Kidney (tissue), 22 donors: ENCODE data around the gene BTF3. TPM values are rescaled to one million over a fixed set of nuclear protein-coding genes. Genes with fewer than 3 reads are reported as not detected.

ENCODE experiments used
- DNase-seq, 5 donors: peaks; one replicate each; pipeline ENCODE4 v3.0.0-alpha.2; 2013 to 2020
- FAIRE-seq: peaks from 2 replicates; lab custom pipeline; 2012; peaks lifted over from hg19 to GRCh38; lab: Jason Lieb, UNC
- H3K27ac ChIP-seq, 2 donors: one replicate each; pipeline ENCODE4 v1.7.0; 2013; ENCODE audit warnings: low read depth in 2 of 2, low read length in 2 of 2, inconsistent platforms in 1 of 2
- H3K27me3 ChIP-seq: one replicate; pipeline ENCODE4 v1.7.1; 2013; ENCODE audit warnings: low read length, inconsistent platforms; ENCODE audit not compliant: control insufficient read depth, insufficient read depth
- H3K36me3 ChIP-seq, 3 donors: one replicate each; pipeline versions ENCODE4 v1.7.0 to v1.7.1; 2013; ENCODE audit warnings: low read length in 3 of 3, control low read depth in 1 of 3, inconsistent platforms in 1 of 3; ENCODE audit not compliant: insufficient read depth in 3 of 3, control insufficient read depth in 2 of 3
- H3K4me1 ChIP-seq, 3 donors: one replicate each; pipeline versions ENCODE4 v1.7.0 to v1.7.1; 2013; ENCODE audit warnings: low read length in 3 of 3, inconsistent platforms in 1 of 3, low read depth in 1 of 3; ENCODE audit not compliant: control insufficient read depth in 2 of 3, insufficient read depth in 2 of 3
- H3K4me3 ChIP-seq, 3 donors: one replicate each; pipeline versions ENCODE4 v1.7.0 to v1.8.1; 2013; ENCODE audit warnings: low read length in 3 of 3, control low read depth in 1 of 3, inconsistent platforms in 1 of 3
- H3K9ac ChIP-seq, 3 donors: one replicate each; pipeline versions ENCODE4 v1.7.0 to v1.7.1; 2013; ENCODE audit warnings: low read length in 3 of 3, control low read depth in 1 of 3, inconsistent platforms in 1 of 3
- H3K9me3 ChIP-seq, 3 donors: one replicate each; pipeline versions ENCODE4 v1.7.0 to v1.7.1; 2013; ENCODE audit warnings: low read length in 3 of 3, control low read depth in 1 of 3, inconsistent platforms in 1 of 3; ENCODE audit not compliant: control insufficient read depth in 2 of 3, insufficient read depth in 1 of 3
- CTCF ChIP-seq: IDR thresholded peaks from 3 replicates; pipeline ENCODE4 v1.5.1; 2012; ENCODE audit warnings: mild to moderate bottlenecking, moderate library complexity, borderline replicate concordance; ENCODE audit not compliant: insufficient read depth; ENCODE audit errors: extremely low read depth
- intact Hi-C: fragments of 100-400 bp; cut with DNase I; formaldehyde crosslinking; loops from one replicate; pipeline ENCODE4 v1.11.1; 2022
- long read RNA-seq, 10 donors: library from polyadenylated mRNA in 1 of 10; unstranded in 1 of 10; transcript quantifications; one replicate each; pipeline ENCODE4 v2.0.0 and lab custom pipeline, GENCODE V29; 2021 to 2026
- polyA plus RNA-seq: library from polyadenylated mRNA; stranded (reverse); fragments of 350-450 nt; fragmentation: Illumina TruSeq; extraction: RNeasy Lipid Tissue Mini Kit (QIAGEN cat#74804); gene quantifications from one replicate; pipeline ENCODE4 v1.2.3, GENCODE V29; 2014; ENCODE audit warnings: low read depth, low replicate concordance; ENCODE audit not compliant: insufficient read depth
- total RNA-seq: library from RNA; stranded (reverse); fragmentation: NEBNext Ultra II Directional; extraction: Animal tissue kit (Norgen Biotek cat#: 25700); gene quantifications from one replicate; pipeline ENCODE4 v1.2.1, GENCODE V29; 2021
- donor health status: control.
- donor health status: control.
- donor health status: control.
- donor health status: control.
- donor health status: control.
- donor health status: DM: yes; HTN: yes; CAD: no.
- donor health status: Normal renal cell carcinoma (clear cell type).

BTF3 gene
- total RNA-seq (446 TPM), polyA plus RNA-seq (526 TPM)
- long read RNA-seq, donor 1, transcript BTF3-202 (6 exons, 1,237 nt), result minor isoform, 21 of 419 reads
- long read RNA-seq, donor 1, transcript BTF3-201 (6 exons, 897 nt), result major isoform, 208 of 419 reads
- long read RNA-seq, donor 1, partial matches to known transcripts, result 150 of 419 reads
- long read RNA-seq, donor 1, other reads (novel, unspliced or antisense), result 35 of 419 reads
- long read RNA-seq, donor 2, transcript BTF3-202 (6 exons, 1,237 nt), result minor isoform, 22 of 409 reads
- long read RNA-seq, donor 2, transcript BTF3-201 (6 exons, 897 nt), result major isoform, 278 of 409 reads
- long read RNA-seq, donor 2, partial matches to known transcripts, result 56 of 409 reads
- long read RNA-seq, donor 2, other reads (novel, unspliced or antisense), result 49 of 409 reads
- long read RNA-seq, donor 3, transcript BTF3-201 (6 exons, 897 nt), result major isoform, 332 of 545 reads
- long read RNA-seq, donor 3, transcript BTF3-202 (6 exons, 1,237 nt), result minor isoform, 21 of 545 reads
- long read RNA-seq, donor 3, partial matches to known transcripts, result 132 of 545 reads
- long read RNA-seq, donor 3, other reads (novel, unspliced or antisense), result 59 of 545 reads
- long read RNA-seq, donor 4, transcript BTF3-201 (6 exons, 897 nt), result major isoform, 161 of 242 reads
- long read RNA-seq, donor 4, transcript BTF3-202 (6 exons, 1,237 nt), result minor isoform, 12 of 242 reads
- long read RNA-seq, donor 4, partial matches to known transcripts, result 43 of 242 reads
- long read RNA-seq, donor 4, other reads (novel, unspliced or antisense), result 26 of 242 reads
- long read RNA-seq, donor 5, transcript BTF3-201 (6 exons, 897 nt), result major isoform, 22 of 30 reads
- long read RNA-seq, donor 5, partial matches to known transcripts, result 0 of 30 reads
- long read RNA-seq, donor 5, other reads (novel, unspliced or antisense), result 7 of 30 reads
- long read RNA-seq, donor 6, transcript BTF3-201 (6 exons, 897 nt), result major isoform, 790 of 1,230 reads
- long read RNA-seq, donor 6, transcript BTF3-202 (6 exons, 1,237 nt), result minor isoform, 46 of 1,230 reads
- long read RNA-seq, donor 6, partial matches to known transcripts, result 232 of 1,230 reads
- long read RNA-seq, donor 6, other reads (novel, unspliced or antisense), result 160 of 1,230 reads
- long read RNA-seq, donor 7, transcript BTF3-201 (6 exons, 897 nt), result major isoform, 128 of 161 reads
- long read RNA-seq, donor 7, transcript BTF3-202 (6 exons, 1,237 nt), result minor isoform, 26 of 161 reads
- long read RNA-seq, donor 7, partial matches to known transcripts, result 2 of 161 reads
- long read RNA-seq, donor 7, other reads (novel, unspliced or antisense), result 5 of 161 reads
- long read RNA-seq, donor 8, transcript BTF3-202 (6 exons, 1,237 nt), result minor isoform, 11 of 397 reads
- long read RNA-seq, donor 8, transcript BTF3-201 (6 exons, 897 nt), result major isoform, 263 of 397 reads
- long read RNA-seq, donor 8, partial matches to known transcripts, result 114 of 397 reads
- long read RNA-seq, donor 8, other reads (novel, unspliced or antisense), result 7 of 397 reads
- long read RNA-seq, donor 9, transcript BTF3-202 (6 exons, 1,237 nt), result minor isoform, 6 of 190 reads
- long read RNA-seq, donor 9, transcript BTF3-201 (6 exons, 897 nt), result major isoform, 126 of 190 reads
- long read RNA-seq, donor 9, partial matches to known transcripts, result 42 of 190 reads
- long read RNA-seq, donor 9, other reads (novel, unspliced or antisense), result 14 of 190 reads
- long read RNA-seq, donor 10, transcript BTF3-202 (6 exons, 1,237 nt), result minor isoform, 22 of 476 reads
- long read RNA-seq, donor 10, transcript BTF3-201 (6 exons, 897 nt), result major isoform, 206 of 476 reads
- long read RNA-seq, donor 10, partial matches to known transcripts, result 212 of 476 reads
- long read RNA-seq, donor 10, other reads (novel, unspliced or antisense), result 31 of 476 reads

GRCh38 chr5:73498057-73498992, at the start of gene BTF3:
Gene BTF3, plus strand, starts transcription at chr5:73498442. Its CDS starts 226 bp downstream, at chr5:73498668.
- Histone ChIP-seq H3K27me3 (no peaks in the 10 kb centered on the region), H3K9me3 (no peaks in the 10 kb centered on the region), H3K27ac (peak within 1 kb of the TSS; percentile 91 to 98), H3K9ac (peak within 1 kb of the TSS; percentile 84 to 97 (median 92)), H3K4me1 (peaks cover 3 to 7% (median 4%) of the 10 kb centered on the region in 3 donors), H3K4me3 (peak within 1 kb of the TSS; percentile 84 to 94 (median 90)), H3K36me3 (peaks cover 8 to 13% (median 10%) of the 10 kb centered on the region in 3 donors)
- intact Hi-C loops, result no loop called here
- DNase-seq (peak; percentile 98 to 100 (median 98)), FAIRE-seq (no peak)
- no peak for TF ChIP-seq CTCF

- intact Hi-C loops, result loop anchor here (10.0 kb wide), 1 partner anchor 234 kb away; no protein-coding TSS in a partner anchor
- H3K9me3 ChIP-seq, result peaks cover 0 to 2% (median 0%) of the 10 kb centered on the region in 3 donors
- peaks cover 44% of the 10 kb centered on the region for H3K27me3 ChIP-seq
- H3K27ac ChIP-seq, result peak within 1 kb of the TSS; percentile 61 to 70
- TF ChIP-seq CTCF, result no peak
- DNase-seq (peak; percentile 94 to 97 (median 95)), FAIRE-seq (no peak)
- H3K9ac ChIP-seq, result peak within 1 kb of the TSS in 1 of 3 donors; percentile 43
- peak within 1 kb of the TSS; percentile 49 to 64 (median 58) for H3K4me3 ChIP-seq
- H3K4me1 ChIP-seq, result peaks cover 0 to 4% (median 2%) of the 10 kb centered on the region in 3 donors
- H3K36me3 ChIP-seq, result no peaks in the 10 kb centered on the region
These were observed 49.6 kb upstream of the BTF3 start, which contains the start of gene FOXD1 for GRCh38 chr5:73448463-73449136. Gene FOXD1, minus strand, starts transcription at chr5:73448777. Its CDS starts 415 bp downstream, at chr5:73448362.
